ENCODE data around the gene ZSWIM3.
"Not testable (repeated sequence)": the region's sequence is repeated elsewhere in the genome, so short reads cannot be mapped to it uniquely, and the experiment has no call there.

Gene ZSWIM3

DNA sequence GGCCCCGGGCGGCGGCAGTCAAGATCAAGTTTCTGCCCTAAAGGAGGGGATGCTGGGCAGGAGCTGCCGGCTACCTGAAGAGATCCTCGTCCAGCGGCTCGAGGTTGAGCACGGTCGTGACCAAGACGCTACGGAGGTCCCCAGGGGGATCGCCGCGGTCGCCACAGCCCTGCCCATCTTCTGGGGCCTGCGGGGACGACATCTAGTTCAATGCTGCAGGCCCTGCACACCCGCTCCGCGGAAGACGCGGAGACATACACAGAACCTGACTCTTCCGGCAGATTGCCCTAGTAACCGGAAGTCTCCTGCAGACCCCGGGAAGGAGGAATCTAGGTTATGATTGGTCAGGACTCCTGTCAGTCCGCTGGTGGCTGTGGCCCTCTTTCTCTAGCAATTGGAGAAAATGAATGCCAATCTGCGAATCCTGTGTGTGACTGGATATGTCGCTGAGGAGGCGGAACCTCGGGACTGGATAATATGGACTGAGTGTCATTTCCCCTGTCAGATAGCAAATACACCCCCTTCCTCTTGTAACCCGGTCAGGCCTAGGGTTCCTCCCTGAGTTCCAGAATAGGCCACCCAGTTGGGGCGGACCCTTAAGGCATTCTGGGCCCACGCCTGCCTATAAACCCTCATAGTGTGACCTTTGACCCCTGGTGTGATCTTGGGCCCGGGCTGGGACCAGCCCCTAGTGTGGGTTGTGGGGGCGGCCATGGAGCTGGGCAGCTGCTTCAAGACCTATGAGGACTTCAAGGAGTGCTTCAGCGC is at the start of gene ZSWIM3, which contains the start of gene ACOT8:
Gene ZSWIM3 (plus strand): TSS at position 501 of the 768 bp plus-strand sequence. CDS start 212 bp downstream, at position 713.
Gene ACOT8 (minus strand): TSS at position 279 of the 768 bp plus-strand sequence. CDS start 77 bp downstream, at position 202.
- peak; percentile 99 for DNase-seq (ENCODE audit: low spot score)

DNA sequence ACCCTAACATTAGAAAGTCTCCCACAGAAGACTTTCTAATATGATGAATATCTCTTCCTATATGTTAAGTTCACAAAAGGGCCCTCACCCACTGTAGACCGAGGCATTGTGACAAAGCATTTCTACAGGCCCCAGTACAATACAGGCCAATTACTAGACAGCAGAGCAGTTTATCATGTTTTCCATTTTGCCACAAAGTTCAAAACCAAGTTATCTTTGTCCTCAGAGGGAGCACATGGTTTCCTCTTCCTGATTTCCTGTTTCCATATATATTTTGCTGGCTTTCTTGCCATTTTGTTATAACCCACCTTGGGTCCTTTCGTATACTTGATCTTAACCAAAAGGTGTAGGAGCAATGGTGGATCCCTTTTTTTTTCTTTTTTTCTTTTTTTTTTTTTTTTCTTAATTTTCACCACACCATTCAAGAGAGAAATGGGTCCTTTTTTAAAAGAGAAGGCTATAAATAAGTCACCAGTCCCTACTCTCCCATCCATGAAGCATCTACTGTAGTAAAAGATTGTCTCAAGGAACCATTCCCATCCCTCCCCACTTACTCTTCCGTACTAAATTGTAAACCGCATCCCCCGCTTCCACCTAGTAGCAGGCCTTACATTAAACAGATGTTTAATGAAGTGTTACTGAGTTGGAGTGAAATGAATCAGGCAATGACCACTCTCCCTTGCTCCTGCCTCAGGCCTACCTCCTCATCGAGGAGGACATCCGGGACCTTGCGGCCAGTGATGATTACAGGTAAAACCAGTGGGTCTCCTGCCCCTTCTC is 47.0 kb upstream of the ZSWIM3 start:
- DNase-seq (ENCODE audit: low spot score), result no peak

DNA sequence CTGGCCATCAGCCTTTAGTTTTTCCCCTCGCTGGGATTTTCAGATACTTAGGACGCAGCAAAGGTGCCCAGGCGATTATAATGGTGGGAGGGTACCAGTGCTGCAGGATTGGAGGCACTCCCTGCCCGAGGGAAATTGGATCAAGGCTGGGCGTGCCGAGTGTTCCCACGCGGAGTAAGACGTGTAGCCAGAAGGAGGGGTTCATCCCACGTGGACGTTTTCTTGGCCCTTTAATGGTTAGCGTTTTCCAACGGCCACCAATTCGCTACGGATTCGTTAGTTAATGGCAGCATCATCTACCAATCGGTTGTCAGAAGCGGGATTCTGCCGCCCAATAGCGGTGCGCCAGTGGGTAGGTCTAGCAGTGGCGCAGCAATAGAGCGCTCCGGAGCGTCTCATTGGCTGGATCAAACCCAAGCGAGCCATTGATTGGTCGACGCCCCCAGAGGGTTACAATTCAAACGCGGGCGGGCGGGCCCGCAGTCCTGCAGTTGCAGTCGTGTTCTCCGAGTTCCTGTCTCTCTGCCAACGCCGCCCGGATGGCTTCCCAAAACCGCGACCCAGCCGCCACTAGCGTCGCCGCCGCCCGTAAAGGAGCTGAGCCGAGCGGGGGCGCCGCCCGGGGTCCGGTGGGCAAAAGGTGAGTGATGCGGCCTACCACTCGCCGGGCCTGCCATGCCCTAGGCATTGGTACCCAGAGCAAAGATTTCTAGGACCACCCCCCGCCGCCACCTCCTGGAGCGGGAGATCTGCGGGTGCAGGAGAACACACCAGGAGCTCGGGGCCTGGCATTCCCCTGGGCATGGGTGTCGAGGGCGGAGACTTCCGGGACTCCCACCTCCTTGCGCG is 45.0 kb upstream of the ZSWIM3 start, which contains the start of gene UBE2C:
Gene UBE2C (plus strand): TSS at position 488 of the 849 bp plus-strand sequence. CDS start 52 bp downstream, at position 540.
- DNase-seq (ENCODE audit: low spot score), result peak; percentile 98

DNA sequence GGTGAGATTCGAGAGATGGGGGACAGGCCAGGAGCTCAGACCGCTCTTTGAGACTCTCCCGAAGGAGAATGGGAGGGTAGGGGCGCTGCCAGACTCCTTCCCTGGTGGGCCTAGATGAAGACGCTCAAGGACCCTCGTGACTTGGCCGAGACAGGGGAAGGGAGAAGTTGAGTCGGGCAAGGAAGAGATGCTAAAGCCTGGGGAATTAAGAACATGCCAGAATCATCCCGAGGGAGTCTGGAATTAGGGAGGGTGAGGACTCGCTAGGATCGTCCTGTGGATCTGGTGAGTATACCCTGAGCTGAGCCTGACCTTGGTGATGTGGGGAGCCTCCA is 44.4 kb upstream of the ZSWIM3 start:
- DNase-seq (ENCODE audit: low spot score), result no peak

DNA sequence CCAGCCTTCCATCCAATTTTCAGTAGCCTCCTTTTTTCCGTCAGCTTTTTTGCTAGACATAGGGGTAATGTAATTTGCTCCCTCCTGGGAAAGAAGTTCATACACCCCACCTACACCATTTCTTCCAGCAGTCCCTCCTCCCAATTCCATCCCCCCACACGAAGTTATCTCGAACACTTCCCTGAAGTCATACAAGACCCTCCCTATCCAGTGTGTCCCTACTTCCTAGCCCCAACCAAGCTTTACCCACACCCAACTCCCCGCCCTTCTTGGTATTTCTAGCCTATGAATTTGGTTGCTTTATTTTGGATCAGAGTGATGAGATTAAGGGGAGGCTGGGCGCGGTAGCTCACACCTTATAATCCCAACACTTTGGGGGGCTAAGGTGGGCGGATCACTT is 43.9 kb upstream of the ZSWIM3 start:
- no peak for DNase-seq (ENCODE audit: low spot score)

DNA sequence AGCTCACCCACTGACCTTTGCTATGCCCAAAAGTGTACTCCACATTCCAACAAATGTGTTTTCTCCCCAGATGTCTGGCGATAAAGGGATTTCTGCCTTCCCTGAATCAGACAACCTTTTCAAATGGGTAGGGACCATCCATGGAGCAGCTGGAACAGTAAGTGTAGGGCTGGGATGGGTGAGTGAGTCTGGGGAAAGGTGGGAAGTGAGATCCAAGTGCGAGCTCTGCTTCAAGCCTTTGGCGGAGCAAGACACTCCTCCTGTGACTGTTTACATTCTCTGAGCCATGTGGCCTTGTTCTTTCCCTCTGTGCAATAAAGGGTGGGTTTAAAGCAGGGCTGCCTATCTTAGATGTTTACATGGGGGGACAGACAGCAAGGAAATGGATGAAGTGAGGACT is 43.1 kb upstream of the ZSWIM3 start:
- no peak for DNase-seq (ENCODE audit: low spot score)

DNA sequence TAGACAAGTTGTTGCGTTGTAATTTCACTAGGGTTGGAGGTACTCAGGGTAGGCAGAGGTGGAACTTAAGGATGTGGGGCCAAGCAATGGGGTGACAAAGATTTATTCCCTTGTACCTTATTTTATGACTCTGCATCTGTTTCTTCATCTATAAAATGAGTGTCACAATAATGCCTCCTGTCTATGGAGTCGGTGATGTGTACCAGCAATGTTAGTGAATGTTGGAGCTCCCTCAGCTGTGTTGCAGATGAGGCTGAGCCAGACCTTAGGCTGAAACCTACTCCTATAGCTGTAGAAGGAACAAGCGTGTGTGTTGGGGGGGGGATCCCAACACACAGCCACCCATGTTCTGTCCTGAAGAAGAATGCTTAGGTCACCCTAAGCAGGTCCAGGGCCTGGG is 40.5 kb upstream of the ZSWIM3 start:
- no peak for DNase-seq (ENCODE audit: low spot score)

DNA sequence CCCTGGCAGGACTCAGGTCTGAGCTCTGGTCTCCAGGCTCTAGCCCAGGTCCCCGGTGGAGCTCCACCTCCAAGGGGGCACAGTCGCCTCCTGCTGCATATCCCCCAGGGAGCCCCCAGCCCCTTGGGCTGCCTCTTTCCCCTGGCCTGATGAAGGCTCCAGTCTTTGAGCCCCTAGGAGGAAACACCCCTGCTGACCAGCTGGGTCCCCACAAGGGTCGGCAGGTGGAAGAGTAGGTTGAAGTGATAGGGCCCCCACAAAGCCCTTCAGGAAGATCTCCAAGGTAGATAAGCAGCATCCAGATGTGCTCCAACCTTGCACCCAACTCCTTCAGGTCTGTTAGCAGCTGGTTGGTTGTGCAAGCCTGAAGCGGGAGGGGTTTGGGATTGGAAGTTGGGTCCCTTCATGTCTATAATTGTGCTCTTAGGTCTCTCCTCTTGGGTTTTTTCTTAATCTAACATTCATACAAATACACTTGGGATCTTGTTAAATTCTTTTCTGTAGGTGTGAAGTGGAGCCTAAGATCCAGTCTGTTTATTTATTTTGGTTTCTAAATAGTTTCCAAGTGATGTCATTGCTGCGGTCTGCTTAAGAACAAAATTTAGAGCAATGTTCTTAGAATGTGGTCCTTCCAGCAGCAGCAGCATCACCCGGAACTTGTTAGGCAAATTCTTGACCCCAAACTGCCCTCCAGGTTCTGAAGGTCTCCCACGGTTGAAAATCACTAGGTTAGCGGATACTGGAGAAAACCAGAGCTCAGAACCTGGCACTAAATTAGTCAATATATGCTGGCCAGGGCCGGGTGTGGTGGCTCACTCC is 39.8 kb upstream of the ZSWIM3 start:
- DNase-seq (ENCODE audit: low spot score), result no peak

DNA sequence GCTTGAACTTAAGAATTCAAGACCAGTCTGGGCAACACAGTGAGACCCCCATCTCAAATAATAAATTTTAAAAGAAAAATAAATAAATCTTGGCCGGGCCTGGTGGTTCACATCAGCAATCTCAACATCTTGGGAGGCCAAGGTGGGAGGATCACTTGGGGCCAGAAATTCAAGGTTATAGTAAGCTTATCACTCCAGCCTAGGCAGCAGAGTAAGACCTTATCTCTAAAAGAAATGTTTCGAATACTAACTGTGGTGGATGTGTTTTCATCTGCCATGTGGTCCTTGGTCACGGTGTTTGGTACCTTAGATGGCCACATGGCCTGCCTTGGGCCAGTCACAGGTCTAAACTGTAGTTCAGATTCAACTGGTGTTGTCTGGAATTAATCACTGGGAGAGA is 39.2 kb upstream of the ZSWIM3 start:
- no peak for DNase-seq (ENCODE audit: low spot score)

DNA sequence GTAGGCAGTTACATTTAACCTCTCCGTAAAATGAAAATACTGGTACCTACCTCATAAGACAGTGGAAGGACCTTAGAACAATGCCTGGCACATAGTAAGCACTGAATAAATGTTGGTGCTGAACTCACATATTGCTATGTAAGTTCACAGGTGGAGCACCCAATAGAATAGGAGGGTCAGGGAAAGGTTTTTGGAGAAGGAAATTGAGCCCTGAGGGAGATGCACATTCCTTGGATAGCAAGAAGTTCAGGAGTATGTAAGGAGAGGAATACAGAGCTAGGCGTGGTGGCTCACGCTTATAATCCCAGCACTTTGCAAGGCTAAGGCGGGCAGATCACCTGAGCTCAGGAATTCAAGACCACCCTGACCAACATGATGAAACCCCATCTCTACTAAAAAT is 37.9 kb upstream of the ZSWIM3 start:
- DNase-seq (ENCODE audit: low spot score), result no peak

DNA sequence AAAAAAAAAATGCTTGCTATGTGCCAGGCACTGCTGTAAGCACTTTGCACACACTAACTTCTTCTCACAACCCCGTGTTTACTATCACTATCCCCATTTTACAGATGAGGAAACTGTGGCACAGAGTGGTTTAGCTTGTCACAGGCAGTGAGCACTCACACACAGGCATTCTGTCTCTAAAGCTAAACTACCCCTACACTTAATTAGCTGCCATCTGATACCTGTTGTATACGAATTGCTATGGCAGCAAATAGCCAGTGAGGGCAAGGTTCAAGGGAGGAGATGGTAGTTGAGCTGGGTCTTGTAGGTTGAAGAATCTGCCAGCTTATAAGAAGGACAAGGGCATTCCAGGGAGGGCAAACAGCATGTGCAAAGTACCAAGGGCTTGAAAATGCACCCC is 35.5 kb upstream of the ZSWIM3 start:
- no peak for DNase-seq (ENCODE audit: low spot score)

DNA sequence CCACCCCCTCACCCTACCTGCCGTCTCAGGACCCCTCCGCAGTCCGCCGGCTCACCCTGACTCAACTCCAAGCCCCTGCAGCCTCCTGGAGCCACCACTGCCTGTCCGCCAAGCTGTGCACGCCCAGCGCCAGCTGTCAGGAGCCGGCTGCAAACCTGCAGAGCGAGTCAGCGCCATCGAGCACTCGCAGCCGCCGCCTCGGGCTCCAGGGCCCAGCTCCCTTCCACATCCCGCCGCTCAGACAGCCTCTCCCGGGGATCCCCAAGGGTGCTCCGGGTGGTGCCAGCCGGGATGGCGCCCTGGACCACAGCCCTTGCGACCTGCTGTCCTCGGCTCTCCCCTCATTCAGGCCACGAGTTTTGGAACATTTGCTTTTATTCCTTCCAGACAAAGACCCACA is 34.6 kb upstream of the ZSWIM3 start:
- no peak for DNase-seq (ENCODE audit: low spot score)

DNA sequence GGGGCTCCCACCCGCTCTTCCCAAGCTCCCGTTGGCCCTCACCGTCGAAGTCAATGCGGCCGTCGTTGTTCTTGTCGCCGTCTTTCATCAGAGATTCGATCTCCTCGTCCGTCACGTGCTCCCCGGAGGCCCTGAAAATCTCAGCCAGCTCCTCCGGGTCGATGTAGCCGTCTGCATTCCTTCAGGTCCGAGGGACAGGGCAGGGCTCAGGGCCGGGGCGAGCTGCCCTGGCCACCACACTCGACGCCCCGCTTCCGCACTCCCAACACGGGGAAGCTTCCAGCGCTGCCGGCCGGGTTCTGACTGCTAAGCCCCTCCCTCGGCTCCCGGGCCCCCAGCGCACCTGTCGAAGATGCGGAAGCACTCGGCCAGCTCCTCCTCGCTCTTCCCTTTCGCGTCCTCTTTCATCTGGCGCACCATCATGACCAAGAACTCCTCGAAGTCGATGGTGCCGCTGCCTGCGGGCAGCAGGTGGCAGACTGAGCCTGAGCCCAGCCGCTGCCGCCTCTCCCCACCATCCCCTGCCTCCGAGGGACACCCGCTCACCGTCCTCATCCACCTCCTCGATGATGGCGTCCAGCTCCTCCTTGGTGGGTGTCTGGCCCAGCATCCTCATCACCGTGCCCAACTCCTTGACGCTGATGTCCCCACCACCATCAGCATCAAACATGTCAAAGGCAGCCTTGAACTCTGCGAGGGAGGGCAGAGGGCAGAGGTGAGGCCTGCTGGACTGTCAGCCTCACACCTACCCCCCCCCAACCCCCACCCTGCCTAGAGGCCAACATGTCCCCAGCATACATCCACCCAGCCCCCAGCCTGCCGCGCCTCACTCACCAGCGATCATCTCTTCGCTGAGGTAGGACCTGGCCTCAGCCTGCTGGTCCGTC is 33.2 kb upstream of the ZSWIM3 start:
- no peak for DNase-seq (ENCODE audit: low spot score)

DNA sequence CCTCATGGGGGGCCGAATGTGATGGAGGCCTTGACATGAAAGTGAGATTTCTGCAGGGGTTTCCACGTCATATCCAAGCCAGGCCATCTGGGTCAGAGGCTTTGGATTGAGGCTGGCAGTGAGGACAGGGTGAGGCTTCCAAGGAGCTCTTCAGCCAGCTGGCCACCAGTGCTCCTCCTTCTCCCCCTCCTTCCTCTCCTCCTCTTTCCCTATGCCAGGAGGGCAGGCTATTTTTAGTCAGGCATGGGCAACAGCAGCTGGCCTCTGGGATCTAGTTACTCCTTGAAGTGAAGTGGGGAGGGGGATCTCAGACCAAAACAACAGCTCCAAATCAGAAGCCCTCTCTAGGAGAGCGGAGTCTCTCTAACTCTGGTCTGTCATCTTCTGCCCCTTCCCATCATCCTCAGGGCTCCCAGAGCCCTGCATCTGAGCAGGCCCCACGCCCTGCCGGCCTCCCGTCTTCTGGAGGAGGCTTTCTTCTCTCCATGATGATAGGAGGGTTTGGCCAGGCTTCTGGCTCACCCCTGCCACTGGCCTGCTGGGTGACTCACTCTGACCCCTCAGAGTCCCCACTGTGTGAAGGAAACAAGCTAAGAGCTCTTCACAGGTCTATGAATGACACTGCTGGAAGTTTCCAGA is 30.9 kb upstream of the ZSWIM3 start:
- no peak for DNase-seq (ENCODE audit: low spot score)

DNA sequence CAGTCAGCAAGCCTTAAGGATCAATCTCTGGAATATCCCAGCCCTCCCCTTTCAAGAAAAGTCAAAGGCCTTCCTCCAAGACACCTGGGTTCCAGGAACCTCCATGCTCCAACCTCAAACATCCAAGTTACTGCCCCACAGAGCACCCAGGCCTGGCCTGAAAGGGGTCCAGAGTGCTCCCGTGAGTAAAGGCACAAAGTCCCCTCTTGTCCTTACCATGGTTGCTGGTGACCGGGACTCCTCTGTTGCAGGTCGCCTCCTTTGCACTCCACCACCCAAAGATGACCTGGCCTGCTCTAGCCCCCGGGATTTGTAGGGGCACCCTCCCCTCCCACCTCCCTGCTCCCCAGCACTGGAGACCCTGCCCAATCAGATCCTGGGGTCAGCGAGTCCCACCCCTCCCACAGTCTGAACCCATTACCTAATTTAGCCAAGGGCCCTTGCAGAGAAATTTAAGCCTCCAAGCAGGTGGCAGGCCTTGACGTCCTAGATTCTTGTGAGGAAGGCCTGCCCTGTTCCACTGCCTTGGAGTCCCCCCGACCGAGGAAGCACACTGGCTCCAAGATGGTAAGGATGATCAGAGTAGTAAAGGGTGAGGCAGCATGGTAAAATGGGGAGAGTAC is 30.3 kb upstream of the ZSWIM3 start, which contains the start of gene TNNC2:
Gene TNNC2 (minus strand): TSS at position 283 of the 623 bp plus-strand sequence. CDS start 64 bp downstream, at position 219.
- DNase-seq (ENCODE audit: low spot score), result no peak

DNA sequence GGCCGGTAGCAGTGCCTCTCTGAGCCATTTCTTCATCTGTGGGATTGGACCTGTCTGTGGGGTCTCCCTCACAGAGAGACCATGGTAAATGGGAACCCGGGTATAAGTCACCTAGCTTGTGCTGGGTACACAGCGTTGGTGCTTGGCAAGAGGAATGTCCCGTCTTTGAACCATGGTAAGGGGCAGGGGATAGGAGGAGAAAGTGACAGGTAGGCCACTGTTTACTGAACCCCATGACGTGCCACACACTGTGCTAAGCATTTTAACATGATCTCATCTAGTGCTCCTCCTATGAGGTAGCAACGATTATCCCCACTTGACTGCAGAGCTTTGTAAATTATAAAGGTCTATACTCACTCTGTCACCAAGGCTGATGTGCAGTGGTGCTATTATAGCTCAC is 29.7 kb upstream of the ZSWIM3 start:
- no peak for DNase-seq (ENCODE audit: low spot score)

DNA sequence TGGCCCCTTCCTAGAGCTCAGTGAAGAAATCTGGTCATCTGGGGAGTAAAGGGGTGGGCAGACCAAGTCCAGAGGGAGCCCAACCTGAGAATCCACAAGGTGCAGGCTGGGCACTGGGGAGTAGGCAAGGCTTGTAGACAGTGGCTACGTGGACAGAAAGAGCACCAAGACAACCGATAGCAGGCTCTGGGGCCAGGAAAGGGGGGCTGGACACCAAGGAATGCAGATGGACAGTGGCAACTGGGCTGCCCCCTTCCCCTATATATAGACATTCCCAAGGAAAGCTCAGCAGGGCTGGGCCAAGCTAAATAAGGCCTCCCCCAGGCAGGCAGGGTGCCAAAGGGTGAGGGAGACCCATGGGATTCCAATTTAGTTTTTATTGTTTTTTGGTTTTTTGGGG is 28.8 kb upstream of the ZSWIM3 start:
- DNase-seq (ENCODE audit: low spot score), result no peak

DNA sequence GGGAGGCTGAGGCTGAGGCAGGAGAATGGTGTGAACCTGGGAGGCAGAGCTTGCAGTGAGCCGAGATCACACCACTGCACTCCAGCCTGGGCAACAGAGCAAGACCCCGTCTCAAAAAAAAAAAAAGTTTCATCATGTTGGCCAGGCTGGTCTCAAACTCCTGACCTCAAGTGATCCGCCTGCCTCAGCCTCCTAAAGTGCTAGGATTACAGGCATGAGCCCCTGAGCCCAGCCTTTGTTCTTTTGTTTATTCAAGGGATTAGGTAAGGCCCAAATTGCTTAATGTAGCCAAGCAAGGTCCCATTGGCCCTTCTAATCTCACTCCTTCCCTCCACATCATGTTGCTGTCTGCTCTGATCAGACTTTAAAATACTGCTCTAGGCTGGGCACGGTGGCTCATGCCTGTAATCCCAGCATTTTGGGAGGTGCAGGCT is 27.7 kb upstream of the ZSWIM3 start:
- DNase-seq (ENCODE audit: low spot score), result not testable (repeated sequence)

DNA sequence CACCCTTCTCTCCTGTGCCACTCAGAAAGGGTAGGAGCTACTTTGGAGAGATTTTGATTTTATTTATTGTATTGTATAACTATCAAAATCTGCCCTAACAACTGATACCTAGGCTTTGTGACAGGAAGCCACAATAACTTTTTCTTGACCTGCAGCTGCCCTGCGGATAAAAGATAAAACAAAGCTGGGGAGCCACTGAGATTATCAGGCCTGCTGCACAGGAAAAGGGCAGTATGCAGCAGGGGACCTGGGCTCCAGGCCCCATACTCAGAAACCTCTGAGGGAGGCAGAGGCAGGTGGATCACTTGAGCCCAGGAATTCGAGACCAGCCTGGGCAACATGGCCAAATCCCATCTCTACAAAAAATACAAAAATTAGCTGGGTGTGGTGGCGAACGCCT is 24.8 kb upstream of the ZSWIM3 start:
- no peak for DNase-seq (ENCODE audit: low spot score)
